Caco-2 (cell line): ENCODE data around the gene CR1L. TPM values are rescaled to one million over a fixed set of nuclear protein-coding genes. Genes with fewer than 3 reads are reported as not detected.
"Not testable (repeated sequence)": the region's sequence is repeated elsewhere in the genome, so short reads cannot be mapped to it uniquely, and the experiment has no call there.

ENCODE experiments used
- BruUV-seq: library from RNA; stranded (reverse); fragments of 400-500 nt; replicated peaks from 2 replicates; lab custom pipeline; 2021; lab: Mats Ljungman, UMichigan
- CTCF ChIA-PET: fragments of 300-600 bp; sonication (Branson Sonifier 250); formaldehyde crosslinking; loops from one replicate; lab custom pipeline; 2022; ENCODE audit warnings: antibody characterized with exemption; lab: Charles Lee
- POLR2A ChIA-PET: fragments of 300-600 bp; sonication (Branson Sonifier 250); formaldehyde crosslinking; loops from one replicate; lab custom pipeline; 2022; ENCODE audit warnings: antibody characterized with exemption; lab: Charles Lee
- DNase-seq, 2 experiments: peaks; one replicate each; pipeline versions ENCODE4 v3.0.0 to v3.0.0-alpha.2; 2020 to 2022
- H3K27me3 ChIP-seq: replicated peaks from 2 replicates; pipeline ENCODE4 v1.6.0; 2011; ENCODE audit warnings: low read length; ENCODE audit not compliant: control insufficient read depth, insufficient read depth
- H3K36me3 ChIP-seq: 2 replicates; pipeline ENCODE4 v1.5.1; 2011; ENCODE audit warnings: low read length; ENCODE audit not compliant: control insufficient read depth, insufficient read depth
- H3K4me1 ChIP-seq: fragments of 250-450 bp; sonication (Bioruptor Pico); 2 replicates; pipeline ENCODE4 v1.5.1; 2020; ENCODE audit warnings: mild to moderate bottlenecking
- H3K4me3 ChIP-seq: 2 replicates; pipeline ENCODE4 v1.5.1; 2011; ENCODE audit warnings: low read depth, mild to moderate bottlenecking, control low read depth, low read length
- H3K9me3 ChIP-seq: fragments of 250-450 bp; sonication (Bioruptor Pico); 2 replicates; pipeline ENCODE4 v1.5.1; 2020; ENCODE audit warnings: mild to moderate bottlenecking, moderate library complexity
- H3K27ac Mint-ChIP-seq: one replicate; pipeline ENCODE4 v1.8.0; 2022; ENCODE audit warnings: mixed read lengths; ENCODE audit not compliant: unreplicated experiment
- H3K27me3 Mint-ChIP-seq: one replicate; pipeline ENCODE4 v1.8.0; 2022; ENCODE audit warnings: mixed read lengths; ENCODE audit not compliant: insufficient read depth, unreplicated experiment
- H3K36me3 Mint-ChIP-seq: one replicate; pipeline ENCODE4 v1.8.0; 2022; ENCODE audit warnings: mild to moderate bottlenecking, mixed read lengths; ENCODE audit not compliant: insufficient read depth, unreplicated experiment
- H3K4me1 Mint-ChIP-seq: one replicate; pipeline ENCODE4 v1.8.0; 2022; ENCODE audit warnings: low read depth, mixed read lengths; ENCODE audit not compliant: unreplicated experiment
- H3K4me3 Mint-ChIP-seq: one replicate; pipeline ENCODE4 v1.8.0; 2022; ENCODE audit warnings: mild to moderate bottlenecking, moderate library complexity, mixed read lengths; ENCODE audit not compliant: unreplicated experiment
- H3K9me3 Mint-ChIP-seq: one replicate; pipeline ENCODE4 v1.8.0; 2022; ENCODE audit warnings: mixed read lengths; ENCODE audit not compliant: unreplicated experiment
- intact Hi-C: fragments of 100-400 bp; cut with micrococcal nuclease; formaldehyde crosslinking; loops from one replicate; pipeline ENCODE4 v1.10.0; 2022; ENCODE audit not compliant: unreplicated experiment
- total RNA-seq: library from RNA; stranded (reverse); gene quantifications from 2 replicates; pipeline ENCODE4 v1.2.3, GENCODE V29; 2022
- TF ChIP-seq, protein P1 (sequence below), 2 experiments: fragments of 200-600 bp in 1 of 2; IDR thresholded peaks; 1 replicate in 1 of 2; 2 replicates in 1 of 2; pipeline versions ENCODE4 v1.5.1 to v1.8.0; 2011 to 2022; ENCODE audit warnings: antibody characterized with exemption in 1 of 2, control low read depth in 1 of 2, inconsistent platforms in 1 of 2, low read depth in 1 of 2, low read length in 1 of 2, mild to moderate bottlenecking in 1 of 2, moderate library complexity in 1 of 2; ENCODE audit not compliant: insufficient read depth in 1 of 2, severe bottlenecking in 1 of 2, unreplicated experiment in 1 of 2

CR1L gene
- total RNA-seq, 1 experiment from 2014 or later: not detected

DNA sequence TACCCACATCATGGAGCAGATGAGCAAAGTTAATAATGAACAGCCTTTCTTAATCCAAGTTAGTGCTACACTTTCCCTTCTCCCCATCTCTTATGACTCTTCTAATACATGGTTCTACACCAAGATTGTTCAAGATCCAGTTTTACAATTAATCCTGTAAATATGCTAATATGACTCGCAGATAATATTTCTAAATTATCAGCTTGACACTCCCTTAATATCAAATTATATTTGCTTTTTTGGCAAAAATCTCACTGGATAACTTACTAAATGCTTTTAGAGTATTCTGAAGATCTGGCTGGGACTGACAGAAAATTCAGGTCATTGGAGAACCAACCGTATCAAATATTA is 24.4 kb upstream of the CR1L start:
- no peak overlapping the region for H3K4me3 Mint-ChIP-seq
- peaks cover 7% of the 10 kb centered on the region for H3K9me3 Mint-ChIP-seq
- CTCF ChIA-PET: interaction anchor here (0.7 to 1.7 kb wide), 9 partner anchors 9 to 177 kb away, joined by 3 to 16 read pairs (median 5); no protein-coding TSS in a partner anchor
- no peaks in the 10 kb centered on the region for H3K36me3 Mint-ChIP-seq
- no peak overlapping the region for H3K27ac Mint-ChIP-seq
- peaks cover 8% of the 10 kb centered on the region for H3K27me3 Mint-ChIP-seq
- TF ChIP-seq, protein P1, sequence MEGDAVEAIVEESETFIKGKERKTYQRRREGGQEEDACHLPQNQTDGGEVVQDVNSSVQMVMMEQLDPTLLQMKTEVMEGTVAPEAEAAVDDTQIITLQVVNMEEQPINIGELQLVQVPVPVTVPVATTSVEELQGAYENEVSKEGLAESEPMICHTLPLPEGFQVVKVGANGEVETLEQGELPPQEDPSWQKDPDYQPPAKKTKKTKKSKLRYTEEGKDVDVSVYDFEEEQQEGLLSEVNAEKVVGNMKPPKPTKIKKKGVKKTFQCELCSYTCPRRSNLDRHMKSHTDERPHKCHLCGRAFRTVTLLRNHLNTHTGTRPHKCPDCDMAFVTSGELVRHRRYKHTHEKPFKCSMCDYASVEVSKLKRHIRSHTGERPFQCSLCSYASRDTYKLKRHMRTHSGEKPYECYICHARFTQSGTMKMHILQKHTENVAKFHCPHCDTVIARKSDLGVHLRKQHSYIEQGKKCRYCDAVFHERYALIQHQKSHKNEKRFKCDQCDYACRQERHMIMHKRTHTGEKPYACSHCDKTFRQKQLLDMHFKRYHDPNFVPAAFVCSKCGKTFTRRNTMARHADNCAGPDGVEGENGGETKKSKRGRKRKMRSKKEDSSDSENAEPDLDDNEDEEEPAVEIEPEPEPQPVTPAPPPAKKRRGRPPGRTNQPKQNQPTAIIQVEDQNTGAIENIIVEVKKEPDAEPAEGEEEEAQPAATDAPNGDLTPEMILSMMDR (IDR thresholded peaks at IDR 0.05; ENCODE audit: insufficient read depth in 1 of 2, low read depth in 1 of 2, low read length in 1 of 2, severe bottlenecking in 1 of 2, unreplicated experiment in 1 of 2): no peak
- Histone ChIP-seq H3K4me3 (no peak overlapping the region), H3K36me3 (no peaks in the 10 kb centered on the region), H3K9me3 (no peaks in the 10 kb centered on the region), H3K4me1 (no peaks in the 10 kb centered on the region), H3K27me3 (no peaks in the 10 kb centered on the region)
- no TSS peak for BruUV-seq
- intact Hi-C loops: no loop called here
- POLR2A ChIA-PET: no interaction called here
- no peaks in the 10 kb centered on the region for H3K4me1 Mint-ChIP-seq
- DNase-seq: no peak

DNA sequence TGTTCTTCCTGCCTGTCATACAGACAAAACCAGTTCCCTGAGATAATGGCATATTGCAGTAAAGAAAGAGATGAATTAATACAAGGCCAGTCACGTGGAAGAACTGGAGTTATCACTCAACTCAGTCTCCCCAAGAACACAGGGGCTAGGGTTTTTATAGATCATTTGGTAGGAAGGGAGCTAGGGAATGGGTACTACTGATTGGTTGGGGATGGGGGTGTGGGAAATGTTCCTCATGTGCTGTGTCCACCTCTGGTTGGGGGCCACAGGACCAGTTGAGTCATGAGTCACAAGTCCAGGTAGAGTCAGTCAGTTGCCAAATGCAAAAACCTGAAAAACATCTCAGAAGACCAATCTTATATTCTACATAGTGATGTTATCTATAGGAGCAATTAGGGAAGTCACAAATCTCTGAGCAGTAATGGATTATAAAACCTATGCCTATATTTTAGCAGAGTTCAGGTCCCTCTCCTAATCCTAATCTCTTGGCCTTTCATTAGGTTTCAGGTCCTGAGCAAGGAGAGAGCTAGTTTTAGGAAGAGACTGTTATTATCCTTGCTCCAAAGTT is 19.3 kb upstream of the CR1L start:
- H3K27ac Mint-ChIP-seq, H3K4me1 ChIP-seq, H3K36me3 Mint-ChIP-seq, H3K4me3 ChIP-seq, BruUV-seq, DNase-seq, intact Hi-C loops, H3K36me3 ChIP-seq, H3K27me3 ChIP-seq, H3K4me1 Mint-ChIP-seq, POLR2A ChIA-PET, H3K9me3 ChIP-seq, H3K4me3 Mint-ChIP-seq, H3K9me3 Mint-ChIP-seq: not testable (repeated sequence)
- H3K27me3 Mint-ChIP-seq: peaks cover 13% of the 10 kb centered on the region
- CTCF ChIA-PET: interaction anchor here (0.6 kb wide), 1 partner anchor 1886 kb away, joined by 8 read pairs; no protein-coding TSS in a partner anchor

DNA sequence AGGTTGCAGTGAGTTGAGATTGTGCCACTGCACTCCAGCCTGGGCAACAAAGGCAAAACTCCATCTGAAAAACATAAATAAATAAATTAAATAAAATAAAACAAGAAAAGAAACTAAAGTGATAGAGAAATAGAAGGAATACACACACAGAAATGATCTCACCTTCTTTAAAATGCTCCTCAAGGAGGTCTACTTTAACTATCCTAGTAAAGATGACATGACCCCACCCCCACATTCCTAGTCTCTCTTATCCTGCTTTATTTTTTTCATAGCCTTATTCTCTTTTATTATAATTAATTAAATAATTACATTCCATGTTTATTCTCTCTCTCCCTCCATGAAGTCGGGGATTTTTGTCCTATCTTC is 18.0 kb upstream of the CR1L start:
- peaks cover 19% of the 10 kb centered on the region for H3K27me3 Mint-ChIP-seq
- no peaks in the 10 kb centered on the region for H3K27me3 ChIP-seq
- TF ChIP-seq, protein P1 (IDR thresholded peaks at IDR 0.05; ENCODE audit: insufficient read depth in 1 of 2, low read depth in 1 of 2, low read length in 1 of 2, severe bottlenecking in 1 of 2, unreplicated experiment in 1 of 2): no peak
- POLR2A ChIA-PET: no interaction called here
- BruUV-seq: no TSS peak
- CTCF ChIA-PET: no interaction called here
- no peak for DNase-seq
- peaks cover 6% of the 10 kb centered on the region for H3K4me1 Mint-ChIP-seq
- H3K36me3 Mint-ChIP-seq: no peaks in the 10 kb centered on the region
- intact Hi-C loops: no loop called here
- no peaks in the 10 kb centered on the region for H3K9me3 ChIP-seq
- no peak overlapping the region for H3K4me3 ChIP-seq
- peaks cover 7% of the 10 kb centered on the region for H3K9me3 Mint-ChIP-seq
- no peaks in the 10 kb centered on the region for H3K36me3 ChIP-seq
- H3K27ac Mint-ChIP-seq: no peak overlapping the region
- no peaks in the 10 kb centered on the region for H3K4me1 ChIP-seq
- H3K4me3 Mint-ChIP-seq: no peak overlapping the region
